ENCODE measurements around the gene GAGE12G. TPM values are rescaled to one million over a fixed set of nuclear protein-coding genes. Genes with fewer than 3 reads are reported as not detected.
"Not testable (repeated sequence)": the region's sequence is repeated elsewhere in the genome, so short reads cannot be mapped to it uniquely, and the experiment has no call there.

The GAGE12G gene, protein sequence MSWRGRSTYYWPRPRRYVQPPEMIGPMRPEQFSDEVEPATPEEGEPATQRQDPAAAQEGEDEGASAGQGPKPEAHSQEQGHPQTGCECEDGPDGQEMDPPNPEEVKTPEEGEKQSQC
- not detected for polyA plus RNA-seq (2013, experiment 1 of 2)
- not detected for polyA plus RNA-seq (2013, experiment 2 of 2)

DNA sequence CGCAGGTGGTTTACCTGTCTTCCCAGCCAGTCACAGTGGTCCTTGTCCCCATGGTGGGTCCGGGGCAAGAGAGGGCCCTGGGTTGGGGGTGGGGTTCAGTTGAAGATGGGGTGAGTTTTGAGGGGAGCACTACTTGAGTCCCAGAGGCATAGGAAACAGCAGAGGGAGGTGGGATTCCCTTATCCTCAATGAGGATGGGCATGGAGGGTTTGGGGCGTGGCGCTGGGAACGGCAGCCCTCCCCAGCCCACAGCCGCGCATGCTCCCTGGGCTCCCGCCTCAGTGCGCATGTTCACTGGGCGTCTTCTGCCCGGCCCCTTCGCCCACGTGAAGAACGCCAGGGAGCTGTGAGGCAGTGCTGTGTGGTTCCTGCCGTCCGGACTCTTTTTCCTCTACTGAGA, at the start of gene GAGE12G:
GAGE12G (plus strand) TSS at position 301 of the 400 bp plus-strand sequence. CDS start 1,155 bp downstream, outside the sequence.
- not testable (repeated sequence) for H4K91ac ChIP-seq (ENCODE audit: low read length); H3K4me1 ChIP-seq (ENCODE audit: control insufficient read depth, insufficient read depth, low read depth, low read length); H2BK120ac ChIP-seq (ENCODE audit: low read depth, low read length)

DNA sequence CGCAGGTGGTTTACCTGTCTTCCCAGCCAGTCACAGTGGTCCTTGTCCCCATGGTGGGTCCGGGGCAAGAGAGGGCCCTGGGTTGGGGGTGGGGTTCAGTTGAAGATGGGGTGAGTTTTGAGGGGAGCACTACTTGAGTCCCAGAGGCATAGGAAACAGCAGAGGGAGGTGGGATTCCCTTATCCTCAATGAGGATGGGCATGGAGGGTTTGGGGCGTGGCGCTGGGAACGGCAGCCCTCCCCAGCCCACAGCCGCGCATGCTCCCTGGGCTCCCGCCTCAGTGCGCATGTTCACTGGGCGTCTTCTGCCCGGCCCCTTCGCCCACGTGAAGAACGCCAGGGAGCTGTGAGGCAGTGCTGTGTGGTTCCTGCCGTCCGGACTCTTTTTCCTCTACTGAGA, 38.3 kb upstream of the GAGE12G start, which contains the start of gene GAGE12C:
GAGE12C (plus strand) TSS at position 301 of the 400 bp plus-strand sequence. CDS start 1,155 bp downstream, outside the sequence.
- H3K79me1 ChIP-seq (replicated peaks; ENCODE audit: low read length, poor library complexity, severe bottlenecking); H2BK12ac ChIP-seq (ENCODE audit: low read length in 2 of 2); DNase-seq; H3K27me3 ChIP-seq (ENCODE audit: control insufficient read depth in 1 of 2, insufficient read depth in 1 of 2, low read length in 2 of 2); H2BK5ac ChIP-seq (ENCODE audit: low read depth, low read length, poor library complexity, severe bottlenecking); H3K14ac ChIP-seq (ENCODE audit: low read length in 2 of 2); H3K4ac ChIP-seq (ENCODE audit: low read depth in 1 of 2, low read length in 2 of 2); H4K8ac ChIP-seq (ENCODE audit: low read length); H3K23ac ChIP-seq (ENCODE audit: low read length in 2 of 2); H3K4me2 ChIP-seq (ENCODE audit: low read length, poor library complexity, severe bottlenecking); H2BK15ac ChIP-seq (ENCODE audit: low read depth, poor library complexity, severe bottlenecking); H3K9ac ChIP-seq (ENCODE audit: low read length); H3K9me3 ChIP-seq (ENCODE audit: control insufficient read depth, low read length); H2AK5ac ChIP-seq (ENCODE audit: low read length, severe bottlenecking); H4K91ac ChIP-seq (ENCODE audit: low read length); H3K18ac ChIP-seq (ENCODE audit: low read depth in 1 of 2, low read length in 2 of 2); H3K4me3 ChIP-seq (ENCODE audit: insufficient read depth in 1 of 2, low read depth in 1 of 2, low read length in 2 of 2); H3K4me1 ChIP-seq (ENCODE audit: control insufficient read depth, insufficient read depth, low read depth, low read length); H2BK120ac ChIP-seq (ENCODE audit: low read depth, low read length); H3K36me3 ChIP-seq (ENCODE audit: control insufficient read depth in 1 of 2, insufficient read depth in 2 of 2, low read depth in 1 of 2, low read length in 2 of 2); H3K27ac ChIP-seq (ENCODE audit: low read length, poor library complexity, severe bottlenecking); H2AFZ ChIP-seq (ENCODE audit: low read depth, low read length): not testable (repeated sequence)
- no CpG with 5 or more reads among the region's 16 CpGs for WGBS

More for the DNA sequence above, at the start of gene GAGE12G:
- H3K4me2 ChIP-seq (ENCODE audit: low read length, poor library complexity, severe bottlenecking); H2BK12ac ChIP-seq (ENCODE audit: low read length in 2 of 2); H3K9ac ChIP-seq (ENCODE audit: low read length); H2BK15ac ChIP-seq (ENCODE audit: low read depth, poor library complexity, severe bottlenecking); H3K14ac ChIP-seq (ENCODE audit: low read length in 2 of 2); H2AFZ ChIP-seq (ENCODE audit: low read depth, low read length); H3K4ac ChIP-seq (ENCODE audit: low read depth in 1 of 2, low read length in 2 of 2); H3K79me1 ChIP-seq (replicated peaks; ENCODE audit: low read length, poor library complexity, severe bottlenecking); H3K27ac ChIP-seq (ENCODE audit: low read length, poor library complexity, severe bottlenecking); H4K8ac ChIP-seq (ENCODE audit: low read length); H3K27me3 ChIP-seq (ENCODE audit: control insufficient read depth in 1 of 2, insufficient read depth in 1 of 2, low read length in 2 of 2); H2BK5ac ChIP-seq (ENCODE audit: low read depth, low read length, poor library complexity, severe bottlenecking); H2AK5ac ChIP-seq (ENCODE audit: low read length, severe bottlenecking); DNase-seq; H3K9me3 ChIP-seq (ENCODE audit: control insufficient read depth, low read length); H3K23ac ChIP-seq (ENCODE audit: low read length in 2 of 2); H3K4me3 ChIP-seq (ENCODE audit: insufficient read depth in 1 of 2, low read depth in 1 of 2, low read length in 2 of 2); H3K18ac ChIP-seq (ENCODE audit: low read depth in 1 of 2, low read length in 2 of 2); H3K36me3 ChIP-seq (ENCODE audit: control insufficient read depth in 1 of 2, insufficient read depth in 2 of 2, low read depth in 1 of 2, low read length in 2 of 2): not testable (repeated sequence)
- no CpG with 5 or more reads among the region's 16 CpGs for WGBS

DNA sequence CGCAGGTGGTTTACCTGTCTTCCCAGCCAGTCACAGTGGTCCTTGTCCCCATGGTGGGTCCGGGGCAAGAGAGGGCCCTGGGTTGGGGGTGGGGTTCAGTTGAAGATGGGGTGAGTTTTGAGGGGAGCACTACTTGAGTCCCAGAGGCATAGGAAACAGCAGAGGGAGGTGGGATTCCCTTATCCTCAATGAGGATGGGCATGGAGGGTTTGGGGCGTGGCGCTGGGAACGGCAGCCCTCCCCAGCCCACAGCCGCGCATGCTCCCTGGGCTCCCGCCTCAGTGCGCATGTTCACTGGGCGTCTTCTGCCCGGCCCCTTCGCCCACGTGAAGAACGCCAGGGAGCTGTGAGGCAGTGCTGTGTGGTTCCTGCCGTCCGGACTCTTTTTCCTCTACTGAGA, 28.8 kb upstream of the GAGE12G start, which contains the start of gene GAGE12D:
GAGE12D (plus strand) TSS at position 301 of the 400 bp plus-strand sequence. CDS start 1,155 bp downstream, outside the sequence.
- not testable (repeated sequence) for H3K4ac ChIP-seq (ENCODE audit: low read depth in 1 of 2, low read length in 2 of 2); H2AK5ac ChIP-seq (ENCODE audit: low read length, severe bottlenecking); H2AFZ ChIP-seq (ENCODE audit: low read depth, low read length); H3K79me1 ChIP-seq (replicated peaks; ENCODE audit: low read length, poor library complexity, severe bottlenecking); H3K4me3 ChIP-seq (ENCODE audit: insufficient read depth in 1 of 2, low read depth in 1 of 2, low read length in 2 of 2); H2BK15ac ChIP-seq (ENCODE audit: low read depth, poor library complexity, severe bottlenecking); H3K9me3 ChIP-seq (ENCODE audit: control insufficient read depth, low read length); H3K4me1 ChIP-seq (ENCODE audit: control insufficient read depth, insufficient read depth, low read depth, low read length); H3K9ac ChIP-seq (ENCODE audit: low read length); H2BK12ac ChIP-seq (ENCODE audit: low read length in 2 of 2); H3K4me2 ChIP-seq (ENCODE audit: low read length, poor library complexity, severe bottlenecking); H3K36me3 ChIP-seq (ENCODE audit: control insufficient read depth in 1 of 2, insufficient read depth in 2 of 2, low read depth in 1 of 2, low read length in 2 of 2); H3K27ac ChIP-seq (ENCODE audit: low read length, poor library complexity, severe bottlenecking); H3K23ac ChIP-seq (ENCODE audit: low read length in 2 of 2); H4K8ac ChIP-seq (ENCODE audit: low read length); H3K27me3 ChIP-seq (ENCODE audit: control insufficient read depth in 1 of 2, insufficient read depth in 1 of 2, low read length in 2 of 2); H3K18ac ChIP-seq (ENCODE audit: low read depth in 1 of 2, low read length in 2 of 2); H3K14ac ChIP-seq (ENCODE audit: low read length in 2 of 2); H2BK5ac ChIP-seq (ENCODE audit: low read depth, low read length, poor library complexity, severe bottlenecking); DNase-seq; H4K91ac ChIP-seq (ENCODE audit: low read length); H2BK120ac ChIP-seq (ENCODE audit: low read depth, low read length)
- no CpG with 5 or more reads among the region's 16 CpGs for WGBS

DNA sequence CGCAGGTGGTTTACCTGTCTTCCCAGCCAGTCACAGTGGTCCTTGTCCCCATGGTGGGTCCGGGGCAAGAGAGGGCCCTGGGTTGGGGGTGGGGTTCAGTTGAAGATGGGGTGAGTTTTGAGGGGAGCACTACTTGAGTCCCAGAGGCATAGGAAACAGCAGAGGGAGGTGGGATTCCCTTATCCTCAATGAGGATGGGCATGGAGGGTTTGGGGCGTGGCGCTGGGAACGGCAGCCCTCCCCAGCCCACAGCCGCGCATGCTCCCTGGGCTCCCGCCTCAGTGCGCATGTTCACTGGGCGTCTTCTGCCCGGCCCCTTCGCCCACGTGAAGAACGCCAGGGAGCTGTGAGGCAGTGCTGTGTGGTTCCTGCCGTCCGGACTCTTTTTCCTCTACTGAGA, 19.2 kb upstream of the GAGE12G start, which contains the start of gene GAGE12E:
GAGE12E (plus strand) TSS at position 301 of the 400 bp plus-strand sequence. CDS start 1,155 bp downstream, outside the sequence.
- not testable (repeated sequence) for H3K4me3 ChIP-seq (ENCODE audit: insufficient read depth in 1 of 2, low read depth in 1 of 2, low read length in 2 of 2)

More for the DNA sequence above, 19.2 kb upstream of the GAGE12G start, which contains the start of gene GAGE12E:
- H2AK5ac ChIP-seq (ENCODE audit: low read length, severe bottlenecking); H3K18ac ChIP-seq (ENCODE audit: low read depth in 1 of 2, low read length in 2 of 2); H2BK120ac ChIP-seq (ENCODE audit: low read depth, low read length); H3K4ac ChIP-seq (ENCODE audit: low read depth in 1 of 2, low read length in 2 of 2); H3K9me3 ChIP-seq (ENCODE audit: control insufficient read depth, low read length); H3K14ac ChIP-seq (ENCODE audit: low read length in 2 of 2); H2BK15ac ChIP-seq (ENCODE audit: low read depth, poor library complexity, severe bottlenecking); H3K23ac ChIP-seq (ENCODE audit: low read length in 2 of 2); DNase-seq; H4K8ac ChIP-seq (ENCODE audit: low read length); H3K4me1 ChIP-seq (ENCODE audit: control insufficient read depth, insufficient read depth, low read depth, low read length); H3K27ac ChIP-seq (ENCODE audit: low read length, poor library complexity, severe bottlenecking); H3K4me2 ChIP-seq (ENCODE audit: low read length, poor library complexity, severe bottlenecking); H2BK5ac ChIP-seq (ENCODE audit: low read depth, low read length, poor library complexity, severe bottlenecking); H3K27me3 ChIP-seq (ENCODE audit: control insufficient read depth in 1 of 2, insufficient read depth in 1 of 2, low read length in 2 of 2); H2AFZ ChIP-seq (ENCODE audit: low read depth, low read length); H3K36me3 ChIP-seq (ENCODE audit: control insufficient read depth in 1 of 2, insufficient read depth in 2 of 2, low read depth in 1 of 2, low read length in 2 of 2); H4K91ac ChIP-seq (ENCODE audit: low read length); H3K79me1 ChIP-seq (replicated peaks; ENCODE audit: low read length, poor library complexity, severe bottlenecking); H2BK12ac ChIP-seq (ENCODE audit: low read length in 2 of 2); H3K9ac ChIP-seq (ENCODE audit: low read length): not testable (repeated sequence)
- no CpG with 5 or more reads among the region's 16 CpGs for WGBS

Data from mesenchymal stem cell (in vitro differentiated cells and primary cell).